Vagina (tissue), 2 donors: ENCODE results near the gene IMPDH2.

Experiments used
- POLR2A ChIP-seq, 2 donors: fragments of 450-650 bp; IDR thresholded peaks; one replicate each; pipeline ENCODE4 v1.6.1; 2017; ENCODE audit warnings: antibody characterized with exemption in 2 of 2, mild to moderate bottlenecking in 2 of 2, moderate library complexity in 2 of 2
- POLR2AphosphoS5 ChIP-seq, 2 donors: sonication (generic); formaldehyde crosslinking; IDR thresholded peaks; one replicate each; pipeline ENCODE4 v1.9.0; 2017; ENCODE audit warnings: antibody characterized with exemption in 2 of 2, mild to moderate bottlenecking in 2 of 2, low read depth in 1 of 2; ENCODE audit not compliant: insufficient read depth in 1 of 2
- TF ChIP-seq, protein P1 (sequence below), 3 experiments: fragments of 450-650 bp in 2 of 3; fragments of 200-600 bp in 1 of 3; sonication (generic) in 1 of 3; IDR thresholded peaks; one replicate each; pipeline ENCODE4 v1.5.1; 2017 to 2019; ENCODE audit warnings: antibody characterized with exemption in 3 of 3, mild to moderate bottlenecking in 2 of 3, moderate library complexity in 2 of 3

DNA sequence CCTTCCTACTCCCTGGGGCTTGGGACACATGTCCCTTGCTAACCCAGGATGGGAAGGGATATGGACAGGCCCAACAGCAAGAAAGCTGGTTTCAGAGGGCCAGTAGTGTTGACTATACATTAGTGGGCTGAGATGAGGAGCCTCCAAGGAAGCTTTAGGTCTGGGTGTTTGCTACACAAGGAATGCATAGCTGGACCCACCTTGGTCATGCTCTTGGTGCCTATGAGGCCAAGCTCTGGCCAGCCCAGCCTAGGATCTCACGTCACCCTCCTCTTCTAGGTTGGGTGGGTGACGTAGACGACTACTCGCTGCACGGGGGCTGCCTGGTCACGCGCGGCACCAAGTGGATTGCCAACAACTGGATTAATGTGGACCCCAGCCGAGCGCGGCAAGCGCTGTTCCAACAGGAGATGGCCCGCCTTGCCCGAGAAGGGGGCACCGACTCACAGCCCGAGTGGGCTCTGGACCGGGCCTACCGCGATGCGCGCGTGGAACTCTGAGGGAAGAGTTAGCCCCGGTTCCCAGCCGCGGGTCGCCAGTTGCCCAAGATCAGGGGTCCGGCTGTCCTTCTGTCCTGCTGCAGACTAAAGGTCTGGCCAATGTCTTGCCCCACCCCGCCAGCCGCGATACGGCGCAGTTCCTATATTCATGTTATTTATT is 22.7 kb downstream of the IMPDH2 start:
- TF ChIP-seq, protein P1, sequence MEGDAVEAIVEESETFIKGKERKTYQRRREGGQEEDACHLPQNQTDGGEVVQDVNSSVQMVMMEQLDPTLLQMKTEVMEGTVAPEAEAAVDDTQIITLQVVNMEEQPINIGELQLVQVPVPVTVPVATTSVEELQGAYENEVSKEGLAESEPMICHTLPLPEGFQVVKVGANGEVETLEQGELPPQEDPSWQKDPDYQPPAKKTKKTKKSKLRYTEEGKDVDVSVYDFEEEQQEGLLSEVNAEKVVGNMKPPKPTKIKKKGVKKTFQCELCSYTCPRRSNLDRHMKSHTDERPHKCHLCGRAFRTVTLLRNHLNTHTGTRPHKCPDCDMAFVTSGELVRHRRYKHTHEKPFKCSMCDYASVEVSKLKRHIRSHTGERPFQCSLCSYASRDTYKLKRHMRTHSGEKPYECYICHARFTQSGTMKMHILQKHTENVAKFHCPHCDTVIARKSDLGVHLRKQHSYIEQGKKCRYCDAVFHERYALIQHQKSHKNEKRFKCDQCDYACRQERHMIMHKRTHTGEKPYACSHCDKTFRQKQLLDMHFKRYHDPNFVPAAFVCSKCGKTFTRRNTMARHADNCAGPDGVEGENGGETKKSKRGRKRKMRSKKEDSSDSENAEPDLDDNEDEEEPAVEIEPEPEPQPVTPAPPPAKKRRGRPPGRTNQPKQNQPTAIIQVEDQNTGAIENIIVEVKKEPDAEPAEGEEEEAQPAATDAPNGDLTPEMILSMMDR (IDR thresholded peaks at IDR 0.05): no peak
- TF ChIP-seq POLR2AphosphoS5 (IDR thresholded peaks at IDR 0.05; ENCODE audit: insufficient read depth in 1 of 2, low read depth in 1 of 2) (no peak), POLR2A (IDR thresholded peaks at IDR 0.05) (no peak)
